WTC11 (cell line): Measurements from ENCODE around the gene TVP23B.
"Not testable (repeated sequence)": the region's sequence is repeated elsewhere in the genome, so short reads cannot be mapped to it uniquely, and the experiment has no call there.

Experiments used
- CREM ChIP-seq: sonication (generic); formaldehyde crosslinking; IDR thresholded peaks from 2 replicates; pipeline ENCODE4 v1.8.1; 2022; ENCODE audit warnings: mild to moderate bottlenecking, missing genetic modification reagents, moderate library complexity
- CTCF ChIP-seq: fragments of 200-600 bp; IDR thresholded peaks from 2 replicates; pipeline ENCODE4 v1.8.0; 2022; ENCODE audit warnings: antibody characterized with exemption
- ELF4 ChIP-seq: sonication (generic); formaldehyde crosslinking; IDR thresholded peaks from 2 replicates; pipeline ENCODE4 v1.8.1; 2022; ENCODE audit warnings: low read depth, mild to moderate bottlenecking, moderate library complexity, missing genetic modification reagents
- JUN ChIP-seq: sonication (generic); formaldehyde crosslinking; IDR thresholded peaks from 2 replicates; pipeline ENCODE4 v1.8.0; 2023; ENCODE audit warnings: mild to moderate bottlenecking, missing genetic modification reagents
- NFYB ChIP-seq: sonication (generic); formaldehyde crosslinking; conservative IDR thresholded peaks from 2 replicates; pipeline ENCODE4 v1.8.0; 2022; ENCODE audit warnings: low read depth, missing genetic modification reagents
- NR2C2 ChIP-seq: sonication (generic); formaldehyde crosslinking; IDR thresholded peaks from 2 replicates; pipeline ENCODE4 v1.8.0; 2022; ENCODE audit warnings: mild to moderate bottlenecking, missing genetic modification reagents
- SP1 ChIP-seq: sonication (generic); formaldehyde crosslinking; conservative IDR thresholded peaks from 2 replicates; pipeline ENCODE4 v1.8.1; 2022; ENCODE audit warnings: missing genetic modification reagents
- USF1 ChIP-seq: sonication (generic); formaldehyde crosslinking; IDR thresholded peaks from 2 replicates; pipeline ENCODE4 v1.8.0; 2022; ENCODE audit warnings: mild to moderate bottlenecking, missing genetic modification reagents
- ZNF121 ChIP-seq: sonication (generic); formaldehyde crosslinking; IDR thresholded peaks from 2 replicates; pipeline ENCODE4 v1.8.0; 2023; ENCODE audit warnings: missing genetic modification reagents
- ZNF281 ChIP-seq: sonication (generic); formaldehyde crosslinking; IDR thresholded peaks from 2 replicates; pipeline ENCODE4 v1.8.0; 2023; ENCODE audit warnings: mild to moderate bottlenecking, missing genetic modification reagents
- ZNF416 ChIP-seq: fragments of 250-450 bp; sonication (Bioruptor Pico); IDR thresholded peaks from 2 replicates; pipeline ENCODE4 v1.9.0; 2021; ENCODE audit warnings: mild to moderate bottlenecking, inconsistent platforms

- TF ChIP-seq CTCF; ELF4 (CRISPR knock-in tag); CREM (CRISPR knock-in tag); SP1 (CRISPR knock-in tag); NR2C2 (CRISPR knock-in tag); ZNF121 (CRISPR knock-in tag); NFYB (CRISPR knock-in tag); ZNF281; ZNF416 (CRISPR knock-in tag); JUN (CRISPR knock-in tag); USF1 (CRISPR knock-in tag): not testable (repeated sequence)
Observed at GRCh38 chr17:18785933-18786332, 5.0 kb downstream of the TVP23B start.
